GM12865 (cell line): Measurements from ENCODE around the gene FKBP8.

Experiments
- DNase-seq: peaks from one replicate; pipeline ENCODE4 v3.0.0; 2010; ENCODE audit warnings: low read depth
- H3K4me3 ChIP-seq: 2 replicates; pipeline ENCODE4 v1.5.1; 2011; ENCODE audit warnings: mild to moderate bottlenecking, low read depth, low read length, control low read depth
- CTCF ChIP-seq: IDR thresholded peaks from 2 replicates; pipeline ENCODE4 v1.5.1; 2011; ENCODE audit warnings: low read length, control low read depth, low read depth, inconsistent platforms; ENCODE audit not compliant: insufficient read depth; ENCODE audit errors: missing control alignments

The FKBP8 gene

GRCh38 chr19:18493440-18494266 lies 49.7 kb downstream of the FKBP8 start:
- H3K4me3 ChIP-seq: no peak overlapping the region
- no peak for DNase-seq
- TF ChIP-seq CTCF: no peak

GRCh38 chr19:18491995-18492953 lies 51.1 kb downstream of the FKBP8 start:
- TF ChIP-seq CTCF: no peak
- H3K4me3 ChIP-seq: no peak overlapping the region
- DNase-seq: no peak

- TF ChIP-seq CTCF: no peak
- no peak for DNase-seq
- no peak overlapping the region for H3K4me3 ChIP-seq
Observed at GRCh38 chr19:18490728-18491127, 52.6 kb downstream of the FKBP8 start.

- TF ChIP-seq CTCF: no peak
- no peak for DNase-seq
- no peak overlapping the region for H3K4me3 ChIP-seq
Observed at GRCh38 chr19:18489627-18490184, 53.7 kb downstream of the FKBP8 start.

- no peak for TF ChIP-seq CTCF
- no peak for DNase-seq
- no peak overlapping the region for H3K4me3 ChIP-seq
Observed at GRCh38 chr19:18488838-18489626, 54.3 kb downstream of the FKBP8 start.

GRCh38 chr19:18488403-18488723 lies 55.0 kb downstream of the FKBP8 start:
- no peak for DNase-seq
- TF ChIP-seq CTCF: no peak
- no peak overlapping the region for H3K4me3 ChIP-seq
